Transverse colon (tissue), 4 donors: ENCODE results near the gene SP100. TPM values are rescaled to one million over a fixed set of nuclear protein-coding genes. Genes with fewer than 3 reads are reported as not detected.

Experiments used
- DNase-seq: peaks from one replicate; pipeline ENCODE4 v3.0.0-alpha.2; 2019
- H3K27ac ChIP-seq, 4 donors: fragments of 200-600 bp; sonication (generic); 2 replicates each; pipeline ENCODE4 v1.5.1; 2016 to 2018; ENCODE audit warnings: inconsistent platforms in 4 of 4
- H3K27me3 ChIP-seq: fragments of 200-600 bp; sonication (generic); 2 replicates; pipeline ENCODE4 v1.5.1; 2017; ENCODE audit warnings: inconsistent platforms
- H3K36me3 ChIP-seq, 4 donors: fragments of 200-600 bp; sonication (generic); 2 replicates each; pipeline ENCODE4 v1.5.1; 2017 to 2019; ENCODE audit warnings: inconsistent platforms in 4 of 4
- H3K4me1 ChIP-seq, 4 donors: fragments of 200-600 bp; sonication (generic); 2 replicates each; pipeline ENCODE4 v1.5.1; 2017 to 2020; ENCODE audit warnings: inconsistent platforms in 4 of 4
- H3K4me3 ChIP-seq, 4 donors: fragments of 200-600 bp; sonication (generic); 1 replicate in 1 of 4; 2 replicates in 3 of 4; pipeline versions ENCODE4 v1.5.1 to v1.6.1; 2017 to 2019; ENCODE audit warnings: inconsistent platforms in 4 of 4
- H3K9me3 ChIP-seq, 2 donors: fragments of 200-600 bp; sonication (generic); 2 replicates each; pipeline ENCODE4 v1.5.1; 2017 to 2019; ENCODE audit warnings: inconsistent platforms in 2 of 2
- EP300 ChIP-seq: sonication (generic); formaldehyde crosslinking; IDR thresholded peaks from one replicate; pipeline ENCODE4 v1.6.1; 2017; ENCODE audit warnings: antibody characterized with exemption, low read depth
- POLR2A ChIP-seq: fragments of 450-650 bp; IDR thresholded peaks from one replicate; pipeline ENCODE4 v1.6.1; 2016; ENCODE audit warnings: antibody characterized with exemption, mild to moderate bottlenecking, moderate library complexity
- POLR2AphosphoS5 ChIP-seq, 3 donors: sonication (generic); formaldehyde crosslinking; IDR thresholded peaks; one replicate each; pipeline ENCODE4 v1.6.1; 2016; ENCODE audit warnings: antibody characterized with exemption in 3 of 3
- WGBS, 2 donors: methylation state at CpG; one replicate each; pipeline ENCODE4 v1.1.5; 2018; ENCODE audit warnings: low coverage in 1 of 2; 5-methylcytosine and 5-hydroxymethylcytosine counted together
- in situ Hi-C, 4 donors: fragments of 200-750 bp; cut with MboI; loops; one replicate each; pipeline versions ENCODE4 v1.15.0 to v1.15.1; 2017; ENCODE audit warnings: low sequenced_read_pairs in 3 of 4, low pct_ligation_motif_present in 1 of 4, low pct_unique_long_range_greater_than_20kb in 1 of 4
- intact Hi-C: fragments of 100-400 bp; cut with DNase I; formaldehyde crosslinking; loops from one replicate; pipeline ENCODE4 v1.15.1; 2023; ENCODE audit warnings: low total_unique reads
- total RNA-seq, 4 donors: library from RNA; depleted of rRNA; stranded (reverse); fragments of >200 nt; gene quantifications; one replicate each; pipeline ENCODE4 v1.1.0, GENCODE V29; 2016
- TF ChIP-seq, protein P1 (sequence below), 5 experiments: fragments of 200-600 bp in 3 of 5; fragments of 450-650 bp in 2 of 5; sonication (generic) in 3 of 5; IDR thresholded peaks; 1 replicate in 2 of 5; 2 replicates in 3 of 5; pipeline ENCODE4 v1.5.1; 2016 to 2017; ENCODE audit warnings: antibody characterized with exemption in 5 of 5, inconsistent platforms in 3 of 5, mild to moderate bottlenecking in 2 of 5, moderate library complexity in 1 of 5

The SP100 gene
- total RNA-seq, 4 donors from 2014 or later = 44.6 to 252 (median 99.7) TPM

DNA sequence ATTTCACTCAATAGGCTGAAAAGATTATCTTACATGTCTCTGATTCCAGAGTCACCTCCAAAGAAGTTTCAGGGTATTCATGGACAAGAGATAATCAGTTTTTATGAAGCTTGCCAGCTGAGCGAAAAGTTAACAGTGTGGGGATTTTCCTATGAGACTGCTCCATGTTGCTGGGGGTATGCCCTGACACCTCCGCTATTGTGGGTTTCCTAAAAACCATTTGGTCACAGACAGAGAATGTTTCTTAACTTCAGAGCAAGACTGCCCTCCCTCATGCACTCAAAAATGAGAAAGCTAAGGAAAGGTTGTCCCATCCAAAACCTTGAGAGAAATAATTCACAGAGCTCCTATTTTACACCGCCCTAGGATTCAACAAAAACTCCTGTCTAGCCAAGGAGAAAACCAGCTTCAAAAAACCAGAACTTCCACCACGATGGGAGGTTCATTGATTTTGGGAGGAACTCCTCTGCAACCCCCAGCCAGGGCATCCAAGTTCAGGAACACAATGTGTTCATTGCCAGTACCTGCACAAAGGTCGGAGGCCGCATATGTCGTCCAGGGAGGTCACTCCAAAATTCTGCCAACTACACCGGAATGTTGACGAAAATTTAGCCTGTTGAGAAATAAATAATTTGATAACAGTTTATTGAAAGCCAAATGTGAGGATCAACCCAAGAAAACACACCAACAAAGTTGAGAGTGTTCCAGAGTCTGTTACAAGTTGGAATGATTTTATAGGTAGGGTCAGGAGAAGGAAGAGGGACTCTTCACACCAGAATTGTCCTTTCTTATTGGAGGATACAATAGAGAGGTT, 104.3 kb downstream of the SP100 start:
- peaks cover 11 to 16% of the 10 kb centered on the region in 2 donors for H3K9me3 ChIP-seq
- intact Hi-C loops (no loop called here), in situ Hi-C loops (no loop called here)
- H3K27me3 ChIP-seq = no peaks in the 10 kb centered on the region
- no peak for DNase-seq
- H3K27ac ChIP-seq = no peak overlapping the region
- H3K36me3 ChIP-seq = no peaks in the 10 kb centered on the region
- 85% methylated on average over 9 of the region's 9 CpGs; no CpG with 5 or more reads in 1 of the 2 donors for WGBS, 2 donors
- H3K4me1 ChIP-seq = no peaks in the 10 kb centered on the region
- H3K4me3 ChIP-seq = no peak overlapping the region
- TF ChIP-seq POLR2A (no peak), POLR2AphosphoS5 (IDR thresholded peaks at IDR 0.05) (no peak), EP300 (no peak)
- TF ChIP-seq, protein P1, sequence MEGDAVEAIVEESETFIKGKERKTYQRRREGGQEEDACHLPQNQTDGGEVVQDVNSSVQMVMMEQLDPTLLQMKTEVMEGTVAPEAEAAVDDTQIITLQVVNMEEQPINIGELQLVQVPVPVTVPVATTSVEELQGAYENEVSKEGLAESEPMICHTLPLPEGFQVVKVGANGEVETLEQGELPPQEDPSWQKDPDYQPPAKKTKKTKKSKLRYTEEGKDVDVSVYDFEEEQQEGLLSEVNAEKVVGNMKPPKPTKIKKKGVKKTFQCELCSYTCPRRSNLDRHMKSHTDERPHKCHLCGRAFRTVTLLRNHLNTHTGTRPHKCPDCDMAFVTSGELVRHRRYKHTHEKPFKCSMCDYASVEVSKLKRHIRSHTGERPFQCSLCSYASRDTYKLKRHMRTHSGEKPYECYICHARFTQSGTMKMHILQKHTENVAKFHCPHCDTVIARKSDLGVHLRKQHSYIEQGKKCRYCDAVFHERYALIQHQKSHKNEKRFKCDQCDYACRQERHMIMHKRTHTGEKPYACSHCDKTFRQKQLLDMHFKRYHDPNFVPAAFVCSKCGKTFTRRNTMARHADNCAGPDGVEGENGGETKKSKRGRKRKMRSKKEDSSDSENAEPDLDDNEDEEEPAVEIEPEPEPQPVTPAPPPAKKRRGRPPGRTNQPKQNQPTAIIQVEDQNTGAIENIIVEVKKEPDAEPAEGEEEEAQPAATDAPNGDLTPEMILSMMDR (IDR thresholded peaks at IDR 0.05) = no peak

DNA sequence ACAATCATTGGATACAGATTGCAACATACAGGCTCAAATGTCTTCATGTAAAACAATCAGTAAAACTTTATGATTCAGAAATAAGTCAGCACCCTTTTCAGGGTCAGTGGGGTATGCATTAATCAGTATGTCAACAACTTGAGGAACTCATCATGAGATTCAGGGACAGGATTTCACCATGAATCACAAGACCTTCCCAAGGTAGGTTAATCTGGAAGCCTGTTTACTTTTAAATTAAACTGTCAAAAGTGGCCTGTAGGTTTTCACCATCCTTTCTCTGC, 104.8 kb downstream of the SP100 start:
- in situ Hi-C loops = no loop called here

DNA sequence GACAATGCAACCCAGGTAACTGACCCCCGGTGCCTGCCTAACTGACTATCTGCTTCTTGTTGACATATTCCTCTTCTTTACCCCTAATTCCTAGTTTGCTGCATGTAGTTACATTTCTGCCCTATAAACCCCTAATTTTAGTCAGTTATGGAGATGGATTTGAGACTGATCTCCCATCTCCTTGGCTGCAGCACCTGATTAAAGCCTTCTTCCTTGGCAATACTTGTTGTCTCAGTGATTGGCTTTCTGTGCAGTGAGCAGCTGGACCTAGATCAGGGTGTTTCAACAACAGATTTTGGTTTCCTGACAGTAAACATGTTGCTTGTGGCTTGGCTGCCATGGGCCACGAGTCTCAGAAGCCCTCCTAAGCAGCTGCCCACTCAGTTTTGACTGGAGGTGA, 105.4 kb downstream of the SP100 start:
- Histone ChIP-seq H3K36me3 (no peaks in the 10 kb centered on the region), H3K4me3 (no peak overlapping the region), H3K27ac (no peak overlapping the region), H3K27me3 (no peaks in the 10 kb centered on the region), H3K9me3 (peaks cover 11 to 16% of the 10 kb centered on the region in 2 donors), H3K4me1 (no peaks in the 10 kb centered on the region)
- intact Hi-C loops = no loop called here
- 80 to 100% methylated on average over 1 to 2 of the region's 2 CpGs for WGBS, 2 donors
- in situ Hi-C loops = no loop called here
- TF ChIP-seq POLR2A = no peak
- TF ChIP-seq POLR2AphosphoS5 (IDR thresholded peaks at IDR 0.05) = no peak
- no peak for TF ChIP-seq EP300
- TF ChIP-seq, protein P1 (IDR thresholded peaks at IDR 0.05) = no peak
- no peak for DNase-seq

More for the DNA sequence above, 104.8 kb downstream of the SP100 start:
- Histone ChIP-seq H3K9me3 (peaks cover 11 to 16% of the 10 kb centered on the region in 2 donors), H3K36me3 (no peaks in the 10 kb centered on the region), H3K4me1 (no peaks in the 10 kb centered on the region), H3K27me3 (no peaks in the 10 kb centered on the region), H3K4me3 (no peak overlapping the region), H3K27ac (no peak overlapping the region)
- TF ChIP-seq, protein P1 (IDR thresholded peaks at IDR 0.05) = no peak
- TF ChIP-seq POLR2AphosphoS5 (IDR thresholded peaks at IDR 0.05) (no peak), POLR2A (no peak), EP300 (no peak)
- no peak for DNase-seq
- intact Hi-C loops = no loop called here

DNA sequence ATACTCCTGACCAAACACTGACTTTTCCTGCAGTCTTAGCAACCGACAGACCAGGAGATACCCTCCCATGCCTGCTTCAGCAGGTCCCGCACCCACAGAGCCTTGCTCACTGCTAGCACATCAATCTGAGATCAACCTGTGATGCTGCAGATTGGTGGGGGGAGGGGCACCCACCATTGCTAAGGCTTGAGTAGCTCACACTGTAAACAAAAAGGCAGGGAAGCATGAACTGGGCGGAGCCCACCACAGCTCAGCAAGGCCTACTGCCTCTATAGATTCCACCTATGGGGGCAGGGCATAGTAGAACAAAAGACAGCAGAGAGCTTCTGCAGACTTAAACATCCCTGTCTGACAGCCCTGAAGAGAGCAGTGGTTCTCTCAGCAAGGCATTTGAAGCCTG, 109.7 kb downstream of the SP100 start:
- Histone ChIP-seq H3K4me3 (no peak overlapping the region), H3K27ac (no peak overlapping the region), H3K27me3 (no peaks in the 10 kb centered on the region), H3K36me3 (no peaks in the 10 kb centered on the region), H3K4me1 (no peaks in the 10 kb centered on the region), H3K9me3 (peaks cover 24 to 39% of the 10 kb centered on the region in 2 donors)
- DNase-seq = no peak
- no peak for TF ChIP-seq POLR2AphosphoS5 (IDR thresholded peaks at IDR 0.05)
- no peak for TF ChIP-seq POLR2A
- TF ChIP-seq, protein P1 (IDR thresholded peaks at IDR 0.05) = no peak
- TF ChIP-seq EP300 = no peak
- intact Hi-C loops = no loop called here
- 97% methylated on average over 3 of the region's 3 CpGs; no CpG with 5 or more reads in 1 of the 2 donors for WGBS, 2 donors
- in situ Hi-C loops = no loop called here
